Measurements from ENCODE around the gene KDM4B. TPM values are rescaled to one million over a fixed set of nuclear protein-coding genes. Genes with fewer than 3 reads are reported as not detected.

Gene KDM4B
- total RNA-seq, 1 experiment from 2014 or later = 16.4 TPM

DNA sequence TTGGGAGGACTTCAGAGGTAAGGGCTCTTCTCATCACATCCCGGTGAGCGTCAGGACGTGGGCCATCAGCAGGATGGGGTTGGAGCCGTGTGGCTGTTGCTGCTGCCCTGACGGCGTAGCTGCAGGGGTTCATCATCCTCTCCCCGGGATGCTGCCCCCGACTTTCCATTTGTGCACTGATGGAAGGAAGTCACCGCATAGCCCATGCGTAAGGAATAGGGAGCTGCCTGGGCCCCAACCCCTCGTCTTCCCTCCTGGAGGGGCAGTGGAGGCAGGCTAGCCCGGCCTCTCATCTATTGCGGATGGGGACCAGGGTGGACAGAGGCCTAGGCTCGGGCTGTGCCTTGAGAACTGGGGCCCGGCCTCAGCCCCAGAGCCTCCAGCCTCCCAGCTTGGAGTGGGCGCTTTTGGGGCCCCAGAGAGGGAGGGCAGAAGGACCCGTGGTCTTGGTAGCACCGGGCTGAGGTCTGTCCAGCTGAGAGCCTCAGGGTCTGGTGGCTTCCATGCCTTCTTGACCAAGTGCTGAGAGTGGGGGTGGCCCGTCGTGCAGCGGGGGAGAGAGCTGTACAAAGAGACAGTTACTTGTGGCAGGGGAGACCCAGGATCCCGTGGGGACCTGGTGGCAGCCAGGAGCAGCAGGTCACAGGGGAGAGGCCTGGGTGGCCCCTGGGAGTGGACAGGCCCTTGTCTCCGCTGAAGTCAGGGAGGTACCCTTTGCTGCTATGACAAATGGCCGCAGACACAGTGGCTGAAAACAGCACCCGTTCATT, 44.0 kb downstream of the KDM4B start:
- no peak for DNase-seq (ENCODE audit: low spot score)

DNA sequence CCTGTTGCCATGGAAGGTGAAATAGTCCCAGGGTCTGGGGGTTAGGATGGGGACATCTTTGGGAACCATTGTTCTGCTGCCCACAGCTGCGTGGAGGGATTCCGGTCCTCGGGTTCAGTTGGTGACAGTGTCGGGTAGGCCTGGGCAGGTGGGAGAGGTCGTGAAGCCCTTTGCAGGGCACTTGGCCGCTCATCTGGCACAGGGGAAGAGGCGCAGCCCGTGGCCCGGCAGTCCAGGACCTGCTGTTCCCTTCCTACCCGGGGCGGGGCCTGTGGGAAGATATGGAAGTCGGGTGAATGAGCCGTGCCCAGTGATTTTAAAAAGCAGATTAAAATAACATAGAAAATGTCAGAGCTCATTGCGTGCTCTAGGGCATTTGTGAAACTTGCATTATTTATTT, 44.8 kb downstream of the KDM4B start:
- DNase-seq (ENCODE audit: low spot score) = no peak

DNA sequence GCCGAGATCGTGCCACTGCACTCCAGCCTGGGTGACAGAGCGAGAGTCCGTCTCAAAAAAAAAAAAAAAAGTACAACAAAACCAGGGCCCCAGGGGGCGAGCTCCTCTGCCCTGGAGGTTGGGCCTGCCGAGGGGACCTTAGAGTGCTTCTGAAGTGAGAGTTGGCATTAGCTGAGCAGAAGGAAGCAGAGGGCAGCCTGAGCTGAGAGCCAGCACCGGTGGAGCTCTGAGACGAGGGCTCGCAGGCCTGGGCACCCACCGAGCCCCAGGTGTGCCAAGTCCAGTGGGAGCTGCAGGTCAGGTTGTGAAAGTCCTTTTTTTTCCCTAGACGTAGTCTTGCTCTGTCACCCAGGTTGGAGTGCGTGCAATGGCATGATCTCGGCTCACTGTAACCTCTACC, 46.0 kb downstream of the KDM4B start:
- no peak for DNase-seq (ENCODE audit: low spot score)

DNA sequence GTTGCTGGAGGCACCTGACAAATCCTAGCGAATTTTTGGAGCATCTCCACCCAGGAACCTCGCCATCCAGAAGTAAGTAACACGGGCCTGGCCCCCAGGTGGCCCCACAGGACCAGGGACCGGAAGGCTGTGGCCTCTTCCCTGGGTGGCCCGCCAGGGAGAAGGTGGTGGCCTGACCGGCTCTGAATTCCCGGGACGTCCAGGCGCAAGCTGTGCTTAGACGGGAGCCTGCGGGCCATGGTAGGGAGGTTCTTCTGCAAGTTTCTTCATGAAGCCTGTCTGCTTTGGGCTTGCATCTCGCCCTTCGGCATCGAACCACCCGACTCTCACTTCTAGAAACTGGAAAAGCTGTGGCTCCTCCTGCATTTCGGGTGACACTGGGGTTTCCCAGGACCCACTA, 47.4 kb downstream of the KDM4B start:
- no peak for DNase-seq (ENCODE audit: low spot score)

DNA sequence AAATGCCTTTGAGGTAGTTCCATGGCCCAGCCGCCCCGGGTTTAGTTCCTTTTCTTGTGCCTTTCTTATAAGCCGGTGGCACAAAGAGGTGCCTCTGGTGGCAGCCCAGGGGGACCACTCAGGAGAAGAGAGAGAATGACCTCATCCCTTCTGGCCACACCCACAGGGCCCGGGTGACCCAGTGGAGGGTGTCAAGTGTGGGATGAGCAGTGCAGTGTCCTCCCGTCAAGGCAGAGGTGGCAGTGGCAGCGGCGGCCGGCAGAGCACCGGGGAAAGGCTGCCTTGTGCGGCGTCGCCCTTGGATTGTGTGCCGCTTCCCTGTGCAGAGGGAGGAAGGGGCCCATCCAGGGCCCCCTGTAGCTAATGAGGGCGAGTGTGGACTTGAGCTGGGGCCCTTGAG, 47.9 kb downstream of the KDM4B start:
- DNase-seq (ENCODE audit: low spot score) = no peak

DNA sequence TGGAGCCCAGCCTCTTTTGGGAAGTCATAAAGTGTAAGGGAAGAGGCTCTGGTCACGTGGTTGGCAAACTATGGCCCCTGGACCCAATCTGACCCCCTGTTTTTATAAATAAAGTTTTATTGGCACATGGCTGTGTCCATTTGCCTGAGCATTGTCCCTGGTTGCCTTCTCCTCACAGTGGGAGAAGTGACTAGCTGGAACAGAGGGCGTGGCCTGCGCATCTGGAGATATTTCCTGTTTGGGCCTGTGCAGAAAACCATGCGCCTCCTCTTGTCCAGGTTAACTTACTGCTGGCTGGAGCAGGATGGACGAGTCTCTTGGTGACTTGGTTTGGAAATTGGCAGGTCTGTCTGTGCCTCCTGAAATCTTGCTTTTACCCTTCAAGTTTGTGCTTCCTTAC, 48.3 kb downstream of the KDM4B start:
- peak; percentile 78 for DNase-seq (ENCODE audit: low spot score)

DNA sequence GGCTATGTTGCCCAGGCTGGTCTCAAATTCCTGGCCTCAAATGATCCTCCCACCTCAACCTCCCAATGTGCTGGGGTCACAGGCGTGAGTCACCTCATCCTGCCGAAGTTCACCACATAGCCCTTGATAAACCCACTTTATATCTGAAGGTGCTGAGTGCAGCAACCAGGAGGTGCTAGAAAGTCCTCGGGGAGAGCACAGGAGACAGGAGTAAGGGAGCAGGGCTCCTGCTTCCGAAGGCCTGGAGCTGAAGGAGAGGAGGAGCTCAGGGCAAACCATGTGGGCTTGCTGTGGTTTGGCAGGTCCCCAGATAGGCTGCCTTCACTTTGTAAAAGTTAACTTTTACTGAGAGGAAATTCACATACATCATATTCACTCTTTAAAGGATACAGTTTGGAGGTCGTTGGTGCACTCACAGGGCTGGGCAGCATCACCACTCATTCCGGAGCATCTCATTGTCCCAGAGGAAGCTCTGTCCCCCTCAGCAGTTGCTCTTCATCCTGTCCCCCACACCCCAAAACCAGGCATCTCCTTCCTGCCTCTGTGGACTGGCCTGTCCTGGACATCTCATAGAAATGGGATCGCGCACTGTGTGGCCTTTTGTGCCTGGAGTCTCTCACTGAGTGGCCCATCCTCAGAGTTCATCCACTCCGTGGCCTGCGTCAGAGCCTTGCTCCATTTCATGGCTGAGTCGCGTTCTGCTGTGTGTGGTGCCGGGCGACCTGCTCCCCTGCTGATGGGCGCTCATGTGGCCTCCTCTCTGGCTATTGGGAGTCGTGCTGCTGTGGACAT, 49.5 kb downstream of the KDM4B start:
- peak; percentile 66 for DNase-seq (ENCODE audit: low spot score)

DNA sequence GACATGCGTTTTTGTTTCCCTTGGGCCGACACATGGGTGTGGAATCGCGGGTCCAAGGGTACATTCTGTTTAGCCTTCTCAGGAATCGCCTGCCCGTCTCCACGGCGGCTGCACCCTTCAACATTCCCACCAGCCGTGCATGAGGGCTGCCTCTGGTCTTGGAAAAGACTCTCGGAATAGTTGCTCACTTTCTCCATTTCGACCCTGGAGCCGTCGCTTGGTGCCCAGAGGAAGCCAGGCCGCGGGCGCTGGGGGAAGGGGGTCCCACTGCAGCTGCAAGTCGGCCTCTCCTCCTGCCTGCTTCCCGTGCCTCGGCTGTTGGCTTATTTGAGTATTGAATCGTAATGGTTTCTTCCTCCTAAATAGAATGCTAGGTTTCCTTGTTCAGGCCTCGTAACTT, 51.5 kb downstream of the KDM4B start:
- DNase-seq (ENCODE audit: low spot score) = no peak

DNA sequence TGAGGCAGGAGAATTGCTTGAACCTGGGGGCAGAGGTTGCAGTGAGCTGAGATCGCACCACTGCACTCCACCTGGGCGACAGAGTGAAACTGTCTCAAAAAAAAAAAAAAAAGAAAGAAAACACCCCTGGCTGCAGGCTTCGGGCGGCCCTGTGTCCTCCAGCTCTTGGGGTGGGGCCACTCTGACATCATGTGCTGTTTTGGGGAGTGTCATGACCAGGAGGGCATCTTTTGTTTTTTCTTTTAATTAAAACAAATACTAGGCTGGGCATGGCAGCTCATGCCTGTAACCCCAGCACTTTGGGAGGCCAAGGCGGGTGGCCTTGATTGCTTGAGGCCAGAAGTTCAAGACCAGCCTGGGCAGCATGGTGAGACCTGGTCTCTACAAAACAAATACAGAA, 52.1 kb downstream of the KDM4B start:
- no peak for DNase-seq (ENCODE audit: low spot score)

DNA sequence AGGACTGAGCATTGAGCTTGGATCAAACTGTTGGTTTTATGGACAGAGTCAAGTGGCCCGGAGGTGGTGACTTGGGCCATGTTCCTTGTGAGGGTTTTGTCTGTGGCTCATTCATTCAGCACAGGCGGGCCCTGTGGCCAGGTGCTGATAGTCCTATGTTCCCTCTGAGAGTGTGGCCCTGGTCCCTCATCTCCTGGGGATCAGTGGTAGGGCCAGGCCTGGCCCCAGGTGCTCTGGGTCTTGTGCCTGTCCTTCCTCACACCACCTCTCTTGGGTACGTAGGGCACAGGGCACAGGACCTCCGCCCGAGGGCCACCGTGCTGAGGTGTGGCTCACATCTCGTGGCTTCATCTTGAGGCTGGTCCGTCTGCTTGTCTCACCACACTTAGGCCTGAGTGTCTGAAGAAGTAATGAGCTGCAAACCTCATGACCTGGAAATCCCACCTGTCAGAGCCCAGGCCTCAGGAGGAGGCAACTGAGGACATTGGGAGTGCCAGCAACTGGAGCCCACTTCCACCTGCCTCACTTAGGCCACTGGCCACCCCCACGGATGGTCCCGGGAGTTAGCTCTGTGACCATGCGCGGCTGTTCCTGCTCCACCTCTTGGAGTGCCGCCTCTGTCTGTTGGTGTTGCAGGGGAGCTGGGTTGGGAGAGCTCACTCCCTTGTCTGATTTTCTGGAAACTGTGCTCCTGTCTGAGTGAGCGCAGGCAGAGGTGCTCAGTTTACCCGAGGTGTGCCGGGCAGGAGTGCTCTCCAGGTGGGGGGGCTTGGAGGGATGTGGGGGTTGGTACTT, 53.4 kb downstream of the KDM4B start:
- DNase-seq (ENCODE audit: low spot score) = no peak

DNA sequence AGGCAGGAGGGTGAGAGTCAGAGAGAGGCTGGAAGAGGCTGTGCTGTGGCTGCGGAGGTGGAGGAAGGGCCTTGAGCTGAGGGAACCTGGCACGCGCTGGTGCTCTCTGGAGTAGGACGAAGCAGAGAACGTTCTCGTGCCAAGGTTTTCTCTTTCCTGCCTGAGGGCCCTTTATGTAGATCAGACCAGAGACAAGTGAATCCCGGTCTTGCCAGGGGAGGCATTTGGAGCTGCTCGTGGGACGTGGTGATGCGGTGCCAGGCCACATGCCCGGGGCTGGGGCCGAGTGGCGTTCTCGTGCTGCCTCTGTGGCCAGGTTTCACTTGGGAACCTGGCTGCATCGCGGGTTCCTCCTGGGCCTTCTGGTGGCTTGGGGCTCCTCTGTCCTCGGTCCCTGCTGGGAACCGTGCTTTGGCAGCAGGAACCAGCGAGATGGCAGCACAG, 54.2 kb downstream of the KDM4B start:
- DNase-seq (ENCODE audit: low spot score) = no peak

DNA sequence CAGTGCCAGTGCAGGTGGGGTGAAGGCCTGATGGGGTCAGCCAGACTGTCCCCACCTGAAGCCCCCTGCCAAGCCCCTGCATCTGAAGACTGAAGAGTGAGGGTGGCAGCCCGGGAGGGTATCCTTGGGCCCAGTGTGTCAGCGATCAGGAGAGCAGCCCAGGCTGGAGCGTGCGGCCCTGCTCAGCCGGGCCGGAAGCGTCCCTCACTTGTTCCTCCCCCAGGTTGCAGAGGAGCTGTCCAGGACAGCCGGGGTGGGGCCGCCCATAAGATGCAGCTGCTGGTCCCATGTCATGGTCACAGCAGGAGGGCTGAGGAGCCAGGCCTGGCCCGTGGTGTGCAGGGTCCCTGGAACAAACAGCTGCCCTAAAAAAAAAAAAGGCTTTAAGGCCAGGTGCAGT, 55.4 kb downstream of the KDM4B start:
- DNase-seq (ENCODE audit: low spot score) = peak; percentile 60

DNA sequence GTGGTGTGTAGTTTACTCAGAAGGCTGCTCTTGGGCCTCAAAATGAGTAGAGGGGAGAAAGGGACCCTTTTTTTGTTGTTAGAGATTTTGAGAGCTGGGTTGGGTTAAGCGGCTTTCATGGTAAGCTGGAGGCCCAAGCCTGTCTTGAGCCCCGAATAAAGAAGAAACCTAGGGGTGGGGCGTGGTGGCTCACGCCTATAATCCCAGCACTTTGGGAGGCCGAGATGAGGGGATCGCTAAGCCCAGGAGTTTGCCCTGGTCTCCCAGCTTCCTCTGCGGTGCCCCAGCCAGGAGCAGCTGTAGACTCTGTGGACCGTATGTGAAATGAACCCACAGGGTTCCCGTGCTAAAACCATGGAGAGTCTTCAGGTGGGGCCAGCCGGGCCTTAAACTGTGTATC, 56.1 kb downstream of the KDM4B start:
- no peak for DNase-seq (ENCODE audit: low spot score)

DNA sequence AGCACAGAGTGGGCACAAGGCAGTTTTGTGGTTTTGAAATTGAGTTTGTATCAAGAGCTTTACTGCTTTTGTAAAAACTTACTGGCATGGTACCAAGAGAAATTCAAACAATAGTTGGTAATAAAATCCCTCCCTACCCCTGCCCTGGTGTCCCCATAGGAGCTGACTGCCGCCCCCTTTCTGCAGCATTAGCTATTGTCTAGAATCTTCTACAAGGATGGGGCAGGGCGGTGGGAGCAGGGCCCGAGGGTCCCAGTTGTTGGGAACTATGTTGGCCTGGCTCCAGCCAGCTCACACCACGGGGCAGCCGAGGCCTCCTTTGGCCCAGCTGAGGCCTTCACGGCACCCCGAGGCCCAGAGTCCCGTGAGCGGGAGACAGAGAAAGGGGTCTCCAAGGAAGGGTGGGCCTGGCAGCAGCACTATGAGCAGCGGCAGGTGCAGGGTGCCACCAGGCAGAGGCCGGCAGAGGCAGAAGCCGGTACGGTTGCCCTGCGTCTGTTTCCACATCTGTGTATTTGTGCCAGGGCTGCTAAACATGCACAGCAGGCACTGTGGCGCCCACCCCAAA, 57.9 kb downstream of the KDM4B start:
- no peak for DNase-seq (ENCODE audit: low spot score)

DNA sequence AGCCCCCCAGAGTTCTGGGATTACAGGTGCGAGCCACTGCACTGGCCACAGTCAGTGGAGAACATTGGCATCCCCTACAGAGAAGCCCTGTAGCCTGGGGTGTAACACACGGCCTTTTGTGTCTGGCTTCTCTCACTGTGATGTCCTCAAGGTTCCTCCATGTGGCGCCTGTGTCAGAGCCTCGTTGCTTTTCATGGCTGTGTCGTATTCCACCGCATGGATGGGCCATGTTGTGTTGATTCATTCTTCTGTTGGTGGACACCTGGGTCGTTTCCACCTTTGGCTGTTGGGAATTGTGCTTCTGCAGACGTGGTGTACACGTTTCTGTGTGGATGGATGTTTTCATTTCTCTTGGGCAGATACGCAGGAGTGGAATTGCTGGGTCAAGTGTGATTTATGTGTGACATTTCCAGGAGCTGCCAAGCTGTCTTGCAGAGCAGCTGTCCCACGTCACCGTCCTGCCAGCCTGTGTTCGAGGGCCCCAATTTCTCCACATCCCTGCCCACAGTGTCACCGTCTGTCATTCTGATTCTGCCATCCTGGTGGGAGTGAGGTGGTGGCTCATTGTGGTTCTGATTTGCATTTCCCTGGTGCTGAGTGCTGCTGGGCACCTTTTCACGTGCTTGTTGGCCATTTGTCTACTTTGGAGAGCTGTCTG, 59.4 kb downstream of the KDM4B start:
- no peak for DNase-seq (ENCODE audit: low spot score)

DNA sequence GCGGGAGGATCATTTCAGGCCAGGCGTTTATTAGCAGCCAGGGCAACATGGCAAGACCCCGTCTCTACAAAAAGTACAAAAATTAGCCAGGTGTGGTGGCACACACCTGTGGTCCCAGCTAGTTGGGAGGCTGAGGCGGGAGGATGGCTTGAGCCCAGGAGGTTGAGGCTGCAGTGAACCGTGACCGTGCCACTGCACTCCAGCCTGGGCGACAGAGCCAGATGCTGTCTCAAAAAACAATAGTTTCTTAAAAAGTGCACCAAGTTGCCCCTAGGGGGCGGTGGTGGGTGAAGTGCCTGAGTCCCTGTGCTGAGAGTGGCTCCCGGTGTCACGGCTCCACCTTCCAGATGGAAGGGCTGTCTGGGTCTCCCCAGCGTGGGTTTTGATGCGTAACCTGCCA, 60.7 kb downstream of the KDM4B start:
- peak; percentile 50 for DNase-seq (ENCODE audit: low spot score)

DNA sequence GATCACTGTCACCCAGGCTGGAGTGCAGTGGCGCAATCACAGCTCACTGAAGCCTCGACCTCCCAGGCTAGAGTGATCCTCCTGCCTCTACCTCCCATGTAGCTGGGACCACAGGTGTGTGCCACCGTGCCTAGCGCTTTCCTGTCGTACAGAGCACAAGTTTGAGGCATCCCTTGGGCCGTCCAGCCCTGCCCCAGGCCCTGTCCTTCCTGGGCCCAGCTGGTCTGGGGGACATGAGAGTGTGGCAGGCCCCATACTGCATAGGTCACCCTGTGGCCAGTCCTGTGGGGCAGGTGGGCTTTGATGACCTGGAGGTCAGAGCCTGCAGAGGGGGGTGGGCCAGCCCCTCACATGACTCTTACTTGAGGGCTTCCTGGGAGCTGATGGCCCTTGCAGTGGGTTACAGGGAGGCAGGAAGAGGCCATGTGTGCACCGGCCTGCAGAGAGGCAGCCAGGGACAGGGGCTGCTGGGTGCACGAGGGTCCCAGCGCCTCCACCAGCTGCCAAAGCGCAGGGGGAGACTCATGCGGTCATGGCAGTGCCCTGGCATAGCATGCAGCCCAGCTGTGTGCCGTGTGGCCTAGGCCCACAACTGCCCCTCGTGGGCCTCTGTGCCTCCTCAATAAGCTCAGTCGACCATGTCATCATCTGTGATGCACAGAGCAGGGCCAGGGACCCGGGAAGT, 61.4 kb downstream of the KDM4B start:
- DNase-seq (ENCODE audit: low spot score) = no peak

DNA sequence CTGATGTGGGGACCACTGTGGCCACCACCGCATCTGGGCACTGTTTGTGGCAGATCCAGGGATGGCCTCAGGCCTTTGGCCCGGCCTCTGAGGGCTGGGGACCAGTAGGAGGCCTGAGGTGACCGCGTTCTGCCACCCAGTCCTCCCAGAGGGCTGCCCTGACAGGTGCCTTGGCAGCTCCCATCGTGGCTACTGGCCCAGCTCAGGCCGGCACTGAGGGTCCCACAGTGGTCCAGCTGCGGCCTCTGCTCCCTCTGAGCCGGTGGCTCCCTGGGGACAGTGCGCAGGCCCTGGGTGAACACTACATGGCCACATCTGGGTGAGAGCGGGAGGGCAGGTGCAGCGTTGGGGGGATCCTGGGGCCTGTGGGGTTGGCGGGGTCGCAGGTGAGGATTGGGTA, 61.9 kb downstream of the KDM4B start:
- no peak for DNase-seq (ENCODE audit: low spot score)

DNA sequence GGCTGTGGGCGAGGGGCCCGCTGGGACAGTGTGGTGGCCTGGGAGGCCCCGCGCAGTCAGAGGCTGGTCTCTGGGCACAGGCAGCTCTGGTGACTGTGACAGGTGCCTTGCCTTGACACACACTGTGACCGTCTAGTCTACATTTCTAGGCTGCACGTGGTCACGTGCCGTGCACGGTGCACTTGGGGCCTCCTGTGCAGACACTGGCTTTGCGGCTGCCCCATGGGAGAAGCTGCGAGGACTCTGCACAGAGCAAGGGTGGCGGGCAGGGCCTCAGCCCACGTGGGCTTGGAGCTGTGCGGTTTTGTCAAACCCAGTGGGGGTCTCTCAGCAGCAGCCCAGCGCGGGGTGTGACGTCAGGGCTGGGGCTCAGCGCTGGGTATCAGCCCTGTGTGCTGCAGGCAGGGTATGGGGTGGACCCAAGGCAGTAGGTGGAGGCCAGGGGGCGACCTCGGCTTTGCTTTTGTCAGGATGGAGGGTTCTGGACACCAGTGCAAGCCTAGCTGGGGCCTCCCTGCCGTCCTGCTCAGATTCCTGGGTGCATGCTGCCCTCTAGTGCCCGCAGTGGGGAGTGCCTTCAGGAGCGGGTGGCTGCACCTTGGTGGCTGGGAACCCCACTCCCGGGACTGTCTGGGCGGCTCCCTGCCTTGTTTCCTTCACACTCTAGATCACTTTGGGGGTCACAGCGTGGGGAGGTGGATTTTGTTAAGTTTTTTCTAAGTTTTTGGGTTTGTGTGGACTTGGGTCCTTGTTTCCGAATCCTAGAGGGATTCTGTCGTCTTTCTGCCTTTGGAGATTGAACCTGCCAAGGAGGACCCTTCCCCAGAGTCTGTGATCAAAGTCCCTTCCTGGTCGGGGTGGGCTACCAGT, 62.6 kb downstream of the KDM4B start:
- peak; percentile 76 for DNase-seq (ENCODE audit: low spot score)
